Vagina (tissue), 2 donors: Measurements from ENCODE around the gene CPNE7.

ENCODE experiments used
- POLR2A ChIP-seq, 2 donors: fragments of 450-650 bp; IDR thresholded peaks; one replicate each; pipeline ENCODE4 v1.6.1; 2017; ENCODE audit warnings: antibody characterized with exemption in 2 of 2, mild to moderate bottlenecking in 2 of 2, moderate library complexity in 2 of 2
- POLR2AphosphoS5 ChIP-seq, 2 donors: sonication (generic); formaldehyde crosslinking; IDR thresholded peaks; one replicate each; pipeline ENCODE4 v1.9.0; 2017; ENCODE audit warnings: antibody characterized with exemption in 2 of 2, mild to moderate bottlenecking in 2 of 2, low read depth in 1 of 2; ENCODE audit not compliant: insufficient read depth in 1 of 2

DNA sequence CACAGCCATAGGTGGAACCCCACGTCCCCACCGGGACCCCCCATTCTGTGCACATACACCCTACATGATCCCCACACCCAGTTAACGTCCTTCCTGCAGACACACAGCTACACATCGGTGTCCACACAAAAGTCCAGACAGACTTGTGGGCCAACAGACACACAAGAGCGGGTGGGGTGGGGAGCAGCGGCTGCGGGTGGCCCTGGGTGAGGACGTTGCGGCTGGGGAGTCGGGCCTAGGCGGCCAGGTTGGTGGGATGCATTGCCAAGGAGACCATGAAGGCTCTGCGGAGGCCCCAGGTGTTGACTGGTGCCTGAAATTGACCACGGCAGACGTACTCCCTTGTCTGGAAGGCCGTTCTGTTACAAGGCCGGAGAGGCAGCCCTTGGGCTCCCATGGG lies 29.2 kb downstream of the CPNE7 start:
- TF ChIP-seq POLR2AphosphoS5 (IDR thresholded peaks at IDR 0.05; ENCODE audit: insufficient read depth in 1 of 2, low read depth in 1 of 2) (no peak), POLR2A (IDR thresholded peaks at IDR 0.05) (no peak)
